ENCODE results near the gene MYORG. TPM values are rescaled to one million over a fixed set of nuclear protein-coding genes. Genes with fewer than 3 reads are reported as not detected.

MYORG gene
- total RNA-seq, 2 donors from 2014 or later: 1.1 to 4.6 TPM

GRCh38 chr9:34326690-34327089 is 50.0 kb downstream of the MYORG start:
- DNase-seq (ENCODE audit: low spot score) (no peak), ATAC-seq (no peak)
- H3K36me3 Mint-ChIP-seq: no peaks in the 10 kb centered on the region
- no peak overlapping the region for H3K27ac Mint-ChIP-seq
- H3K9me3 Mint-ChIP-seq: no peaks in the 10 kb centered on the region
- H3K4me3 Mint-ChIP-seq: no peak overlapping the region
- H3K4me1 Mint-ChIP-seq (ENCODE audit: low read depth in 2 of 2): peaks cover 17 to 26% of the 10 kb centered on the region in 2 donors
- no peaks in the 10 kb centered on the region for H3K27me3 Mint-ChIP-seq

- Mint-ChIP-seq H3K4me3 (no peak overlapping the region), H3K27ac (no peak overlapping the region), H3K9me3 (no peaks in the 10 kb centered on the region), H3K4me1 (ENCODE audit: low read depth in 2 of 2) (peaks cover 2 to 3% of the 10 kb centered on the region in 2 donors), H3K27me3 (no peaks in the 10 kb centered on the region), H3K36me3 (no peaks in the 10 kb centered on the region)
- ATAC-seq (no peak), DNase-seq (ENCODE audit: low spot score) (no peak)
These were observed 53.7 kb downstream of the MYORG start for GRCh38 chr9:34322899-34323591.

- no peaks in the 10 kb centered on the region for H3K36me3 Mint-ChIP-seq
- H3K27ac Mint-ChIP-seq: no peak overlapping the region
- no peaks in the 10 kb centered on the region for H3K9me3 Mint-ChIP-seq
- DNase-seq (ENCODE audit: low spot score) (no peak), ATAC-seq (no peak)
- H3K4me1 Mint-ChIP-seq (ENCODE audit: low read depth in 2 of 2): peaks cover 0 to 2% of the 10 kb centered on the region in 2 donors
- no peaks in the 10 kb centered on the region for H3K27me3 Mint-ChIP-seq
- no peak overlapping the region for H3K4me3 Mint-ChIP-seq
These were observed 55.2 kb downstream of the MYORG start for GRCh38 chr9:34321451-34321850.

DNA sequence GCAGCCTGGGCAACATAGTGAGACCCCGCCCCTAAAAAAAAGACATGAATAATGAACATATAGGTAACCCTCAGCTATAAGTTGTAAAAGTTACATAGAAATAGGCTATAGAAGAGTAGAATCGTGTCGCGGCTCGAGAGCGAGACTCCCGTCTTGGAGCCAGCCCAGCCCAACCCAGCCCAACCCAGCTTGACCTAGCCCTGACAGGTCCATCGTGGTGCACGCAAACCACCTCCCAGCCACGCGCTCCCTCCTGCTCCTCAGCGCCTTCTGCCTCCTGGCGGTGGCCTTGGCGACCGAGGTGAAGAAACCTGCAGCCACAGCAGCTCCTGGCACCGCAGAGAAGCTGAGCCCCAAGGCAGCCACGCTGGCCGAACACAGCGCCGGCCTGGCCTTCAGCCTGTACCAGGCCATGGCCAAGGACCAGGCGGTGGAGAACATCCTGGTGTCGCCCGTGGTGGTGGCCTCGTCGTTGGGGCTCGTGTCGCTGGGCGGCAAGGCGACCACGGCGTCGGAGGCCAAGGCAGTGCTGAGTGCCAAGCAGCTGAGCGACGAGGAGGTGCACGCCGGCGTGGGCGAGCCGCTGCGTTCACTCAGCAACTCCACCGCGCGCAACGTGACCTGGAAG is 58.4 kb downstream of the MYORG start:
- no peaks in the 10 kb centered on the region for H3K9me3 Mint-ChIP-seq
- no peaks in the 10 kb centered on the region for H3K36me3 Mint-ChIP-seq
- H3K27me3 Mint-ChIP-seq: no peaks in the 10 kb centered on the region
- peaks cover 0 to 2% of the 10 kb centered on the region in 2 donors for H3K4me1 Mint-ChIP-seq (ENCODE audit: low read depth in 2 of 2)
- H3K4me3 Mint-ChIP-seq: no peak overlapping the region
- H3K27ac Mint-ChIP-seq: no peak overlapping the region
- DNase-seq (ENCODE audit: low spot score) (no peak), ATAC-seq (peak in 1 of 2 donors; percentile 38)

- H3K27me3 Mint-ChIP-seq: no peaks in the 10 kb centered on the region
- H3K9me3 Mint-ChIP-seq: no peaks in the 10 kb centered on the region
- H3K27ac Mint-ChIP-seq: no peak overlapping the region
- no peaks in the 10 kb centered on the region for H3K36me3 Mint-ChIP-seq
- H3K4me1 Mint-ChIP-seq (ENCODE audit: low read depth in 2 of 2): peaks cover 0 to 2% of the 10 kb centered on the region in 2 donors
- H3K4me3 Mint-ChIP-seq: no peak overlapping the region
- DNase-seq (ENCODE audit: low spot score): no peak
- no peak for ATAC-seq
These were observed 59.3 kb downstream of the MYORG start for GRCh38 chr9:34317436-34317835.

Other genes with a start within 250 kb of the MYORG start
- 10 to 100 TPM; 41.2 to 44.8 TPM for gene UBAP1, start 197.9 kb downstream of the MYORG start, total RNA-seq
- 1 to 10 TPM; 3.4 to 8.7 TPM for gene KIF24, start 47.6 kb downstream of the MYORG start, total RNA-seq
- 10 to 100 TPM; 16.4 to 28.9 TPM for gene NUDT2, start 47.3 kb downstream of the MYORG start, total RNA-seq
- gene FAM219A, start 81.7 kb upstream of the MYORG start, total RNA-seq: 10 to 100 TPM; 21.4 to 23.5 TPM
- gene DNAI1, start 81.9 kb upstream of the MYORG start, total RNA-seq: not detected
- gene ENHO, start 146.1 kb upstream of the MYORG start, total RNA-seq: not detected
- not detected for gene CNTFR, start 212.8 kb upstream of the MYORG start, total RNA-seq
- 10 to 100 TPM; 22.7 to 23.1 TPM for gene RPP25L, start 235.2 kb upstream of the MYORG start, total RNA-seq
- 100 to 1,000 TPM in 1 of 2 donors, 10 to 100 TPM in 1; 79.8 to 141 TPM for gene DCTN3, start 243.6 kb upstream of the MYORG start, total RNA-seq

All from natural killer cell treated with Interleukin-12 subunit alpha and Interleukin-12 subunit beta and Interleukin-15 and Interleukin-18, amount 100 ng/mL, for 72 hours (primary cell).